Gastroesophageal sphincter (tissue), 4 donors: ENCODE data around the gene ATP5F1D. TPM values are rescaled to one million over a fixed set of nuclear protein-coding genes. Genes with fewer than 3 reads are reported as not detected.
A peak's percentile ranks its signal among the peaks of the same experiment; 100 is the strongest.

Experiments
- ATAC-seq: fragments of 150-250 bp; one replicate; pipeline ENCODE4 v1.9.1; 2016; ENCODE audit warnings: mild to moderate bottlenecking, moderate library complexity
- H3K27ac ChIP-seq, 4 donors: fragments of 200-600 bp; sonication (generic) in 3 of 4; 1 replicate in 3 of 4; 2 replicates in 1 of 4; pipeline ENCODE4 v1.5.1; 2016 to 2019
- H3K27me3 ChIP-seq: fragments of 200-600 bp; sonication (generic); one replicate; pipeline ENCODE4 v1.5.1; 2019
- H3K36me3 ChIP-seq, 2 donors: fragments of 200-600 bp; sonication (generic); one replicate each; pipeline ENCODE4 v1.5.1; 2019; ENCODE audit warnings: control low read depth in 1 of 2
- H3K4me1 ChIP-seq, 3 donors: fragments of 200-600 bp; sonication (generic); 1 replicate in 2 of 3; 2 replicates in 1 of 3; pipeline ENCODE4 v1.5.1; 2016 to 2019; ENCODE audit warnings: control low read depth in 2 of 3
- H3K4me3 ChIP-seq, 2 donors: fragments of 200-600 bp; sonication (generic); one replicate each; pipeline ENCODE4 v1.5.1; 2019; ENCODE audit warnings: mild to moderate bottlenecking in 1 of 2, moderate library complexity in 1 of 2
- H3K9me3 ChIP-seq, 3 donors: fragments of 200-600 bp; sonication (generic); one replicate each; pipeline ENCODE4 v1.5.1; 2017 to 2019; ENCODE audit warnings: control low read depth in 2 of 3
- EP300 ChIP-seq: sonication (generic); formaldehyde crosslinking; IDR thresholded peaks from one replicate; pipeline ENCODE4 v1.6.1; 2017; ENCODE audit warnings: antibody characterized with exemption, mild to moderate bottlenecking
- POLR2A ChIP-seq, 2 donors: fragments of 450-650 bp; IDR thresholded peaks; one replicate each; pipeline ENCODE4 v1.6.1; 2017; ENCODE audit warnings: antibody characterized with exemption in 2 of 2, mild to moderate bottlenecking in 2 of 2, moderate library complexity in 1 of 2
- POLR2AphosphoS5 ChIP-seq: sonication (generic); formaldehyde crosslinking; IDR thresholded peaks from one replicate; pipeline ENCODE4 v1.6.1; 2017; ENCODE audit warnings: antibody characterized with exemption
- WGBS, 2 donors: methylation state at CpG; one replicate each; pipeline ENCODE4 v1.1.5; 2018; ENCODE audit warnings: low coverage in 1 of 2; 5-methylcytosine and 5-hydroxymethylcytosine counted together
- total RNA-seq, 4 donors: library from RNA; depleted of rRNA; stranded (reverse); fragments of >200 nt; gene quantifications; one replicate each; pipeline ENCODE4 v1.1.0, GENCODE V29; 2016
- TF ChIP-seq, protein P1 (sequence below), 4 experiments: fragments of 200-600 bp in 2 of 4; fragments of 450-650 bp in 2 of 4; sonication (generic) in 1 of 4; IDR thresholded peaks; one replicate each; pipeline ENCODE4 v1.5.1; 2017 to 2019; ENCODE audit warnings: antibody characterized with exemption in 4 of 4, mild to moderate bottlenecking in 2 of 4, moderate library complexity in 2 of 4

Gene ATP5F1D
- total RNA-seq, 4 donors from 2014 or later: 62.3 to 116 (median 84.1) TPM

DNA sequence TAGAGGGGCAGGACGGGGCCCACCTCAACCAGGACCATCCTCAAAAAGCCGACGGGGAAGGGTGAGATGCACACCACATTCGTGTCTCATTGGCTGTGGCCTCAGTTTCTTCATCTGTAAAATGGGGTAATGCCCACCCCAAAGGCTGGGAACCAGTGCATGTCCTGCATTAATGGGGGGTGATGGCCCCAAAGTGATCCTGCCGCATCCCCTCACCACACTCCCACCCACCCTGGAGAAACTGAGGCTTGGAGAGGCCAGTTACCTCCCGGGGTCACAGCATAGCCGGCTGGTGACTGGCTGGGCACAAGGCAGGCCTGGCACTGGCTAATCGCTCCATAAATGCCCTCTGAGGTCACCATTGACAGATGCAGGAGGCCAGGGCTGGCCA lies 6.2 kb downstream of the ATP5F1D start:
- Histone ChIP-seq H3K9me3 (no peaks in the 10 kb centered on the region), H3K36me3 (peaks cover 0 to 10% of the 10 kb centered on the region in 2 donors), H3K27ac (peak overlapping the region; percentile 96 to 100 (median 100)), H3K4me3 (peak overlapping the region; percentile 65 to 86), H3K27me3 (no peaks in the 10 kb centered on the region), H3K4me1 (peaks cover 3 to 75% (median 54%) of the 10 kb centered on the region in 3 donors)
- TF ChIP-seq, protein P1, sequence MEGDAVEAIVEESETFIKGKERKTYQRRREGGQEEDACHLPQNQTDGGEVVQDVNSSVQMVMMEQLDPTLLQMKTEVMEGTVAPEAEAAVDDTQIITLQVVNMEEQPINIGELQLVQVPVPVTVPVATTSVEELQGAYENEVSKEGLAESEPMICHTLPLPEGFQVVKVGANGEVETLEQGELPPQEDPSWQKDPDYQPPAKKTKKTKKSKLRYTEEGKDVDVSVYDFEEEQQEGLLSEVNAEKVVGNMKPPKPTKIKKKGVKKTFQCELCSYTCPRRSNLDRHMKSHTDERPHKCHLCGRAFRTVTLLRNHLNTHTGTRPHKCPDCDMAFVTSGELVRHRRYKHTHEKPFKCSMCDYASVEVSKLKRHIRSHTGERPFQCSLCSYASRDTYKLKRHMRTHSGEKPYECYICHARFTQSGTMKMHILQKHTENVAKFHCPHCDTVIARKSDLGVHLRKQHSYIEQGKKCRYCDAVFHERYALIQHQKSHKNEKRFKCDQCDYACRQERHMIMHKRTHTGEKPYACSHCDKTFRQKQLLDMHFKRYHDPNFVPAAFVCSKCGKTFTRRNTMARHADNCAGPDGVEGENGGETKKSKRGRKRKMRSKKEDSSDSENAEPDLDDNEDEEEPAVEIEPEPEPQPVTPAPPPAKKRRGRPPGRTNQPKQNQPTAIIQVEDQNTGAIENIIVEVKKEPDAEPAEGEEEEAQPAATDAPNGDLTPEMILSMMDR (IDR thresholded peaks at IDR 0.05): no peak
- TF ChIP-seq EP300 (no peak), POLR2AphosphoS5 (no peak), POLR2A (IDR thresholded peaks at IDR 0.05) (no peak)
- no peak for ATAC-seq
- WGBS, 2 donors: 52 to 76% methylated on average over 4 of the region's 8 CpGs

DNA sequence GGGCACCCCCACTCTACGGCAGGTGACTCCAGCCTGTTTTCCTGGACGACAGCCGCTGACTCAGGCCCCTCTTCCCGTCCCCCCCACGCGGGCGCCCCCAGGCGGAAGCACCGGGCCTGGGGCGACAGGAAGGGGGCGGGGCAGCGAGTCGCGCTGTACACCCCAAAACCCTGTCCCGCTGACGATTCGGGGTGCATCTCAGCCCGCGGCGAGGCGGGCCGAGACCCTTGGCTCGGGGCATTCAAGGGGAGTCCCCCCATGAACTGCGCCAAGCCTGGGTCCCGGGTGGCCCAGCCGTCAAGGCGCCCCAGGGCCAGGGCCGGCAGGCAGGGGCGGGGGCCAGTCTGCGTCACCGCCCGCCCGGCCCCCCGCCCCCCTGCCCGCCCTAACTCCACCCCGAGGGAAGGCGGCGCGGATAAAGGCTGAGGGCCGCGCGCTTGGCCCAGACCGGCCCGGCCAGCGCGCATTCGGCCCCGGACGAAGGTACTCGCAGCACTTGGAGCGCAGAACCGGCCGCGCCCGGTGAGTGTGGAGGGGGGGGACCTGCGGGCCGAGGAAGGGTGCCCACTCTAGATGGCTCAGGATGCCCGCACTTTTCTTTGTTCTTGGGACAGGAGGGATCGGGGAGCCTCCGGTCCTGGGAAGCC lies 6.7 kb downstream of the ATP5F1D start, which contains the start of gene MIDN:
TSS of gene MIDN (plus strand) at position 445 of the 647 bp plus-strand sequence. CDS start 1,714 bp downstream, outside the sequence.
- TF ChIP-seq POLR2A (IDR thresholded peaks at IDR 0.05) (peak; percentile 93 to 96), EP300 (no peak), POLR2AphosphoS5 (peak; percentile 91)
- TF ChIP-seq, protein P1 (IDR thresholded peaks at IDR 0.05): peak in 2 of 4 experiments; percentile 37 to 49
- Histone ChIP-seq H3K4me1 (peaks cover 3 to 75% (median 49%) of the 10 kb centered on the region in 3 donors), H3K36me3 (peaks cover 0 to 10% of the 10 kb centered on the region in 2 donors), H3K9me3 (no peaks in the 10 kb centered on the region), H3K27me3 (no peaks in the 10 kb centered on the region), H3K4me3 (peak within 1 kb of the TSS; percentile 65 to 86), H3K27ac (peak within 1 kb of the TSS; percentile 96 to 100 (median 100))
- no CpG with 5 or more reads among the region's 60 CpGs for WGBS, 2 donors
- peak; percentile 39 for ATAC-seq

DNA sequence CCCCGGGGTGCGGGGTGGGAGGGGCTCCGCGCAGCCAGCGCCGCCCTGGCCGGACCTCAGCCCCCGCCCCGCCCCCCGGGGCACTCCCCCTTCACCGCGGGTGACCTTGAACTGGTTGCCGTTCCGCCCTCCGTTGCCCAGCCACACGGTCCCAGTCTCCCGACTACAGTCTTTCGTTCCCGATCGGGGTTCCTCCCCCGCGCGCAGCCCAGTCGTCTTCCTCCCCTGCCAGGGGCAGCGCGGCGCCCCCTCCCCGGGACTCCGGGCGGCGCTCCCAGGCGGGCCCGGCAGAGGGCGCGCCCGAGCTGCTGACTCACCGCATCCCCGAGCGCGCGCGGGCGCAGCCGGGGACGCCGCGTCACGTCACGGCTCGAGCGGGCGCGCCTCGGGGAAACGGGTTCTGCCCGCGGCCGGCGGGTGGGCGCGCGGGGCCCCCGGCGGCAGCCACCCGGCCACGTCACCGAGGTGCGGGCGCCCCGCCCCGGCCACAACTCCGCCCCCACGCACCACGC lies 7.3 kb downstream of the ATP5F1D start:
- Histone ChIP-seq H3K4me1 (peaks cover 3 to 75% (median 46%) of the 10 kb centered on the region in 3 donors), H3K36me3 (peaks cover 0 to 12% of the 10 kb centered on the region in 2 donors), H3K27ac (peak overlapping the region; percentile 96 to 100 (median 100)), H3K4me3 (peak overlapping the region; percentile 65 to 86), H3K27me3 (no peaks in the 10 kb centered on the region), H3K9me3 (no peaks in the 10 kb centered on the region)
- ATAC-seq: peak; percentile 22
- WGBS, 2 donors: no CpG with 5 or more reads among the region's 74 CpGs
- TF ChIP-seq POLR2A (IDR thresholded peaks at IDR 0.05): no peak
- TF ChIP-seq, protein P1 (IDR thresholded peaks at IDR 0.05): peak in 3 of 4 experiments; percentile 88 to 99 (median 96)
- TF ChIP-seq EP300: no peak
- no peak for TF ChIP-seq POLR2AphosphoS5

DNA sequence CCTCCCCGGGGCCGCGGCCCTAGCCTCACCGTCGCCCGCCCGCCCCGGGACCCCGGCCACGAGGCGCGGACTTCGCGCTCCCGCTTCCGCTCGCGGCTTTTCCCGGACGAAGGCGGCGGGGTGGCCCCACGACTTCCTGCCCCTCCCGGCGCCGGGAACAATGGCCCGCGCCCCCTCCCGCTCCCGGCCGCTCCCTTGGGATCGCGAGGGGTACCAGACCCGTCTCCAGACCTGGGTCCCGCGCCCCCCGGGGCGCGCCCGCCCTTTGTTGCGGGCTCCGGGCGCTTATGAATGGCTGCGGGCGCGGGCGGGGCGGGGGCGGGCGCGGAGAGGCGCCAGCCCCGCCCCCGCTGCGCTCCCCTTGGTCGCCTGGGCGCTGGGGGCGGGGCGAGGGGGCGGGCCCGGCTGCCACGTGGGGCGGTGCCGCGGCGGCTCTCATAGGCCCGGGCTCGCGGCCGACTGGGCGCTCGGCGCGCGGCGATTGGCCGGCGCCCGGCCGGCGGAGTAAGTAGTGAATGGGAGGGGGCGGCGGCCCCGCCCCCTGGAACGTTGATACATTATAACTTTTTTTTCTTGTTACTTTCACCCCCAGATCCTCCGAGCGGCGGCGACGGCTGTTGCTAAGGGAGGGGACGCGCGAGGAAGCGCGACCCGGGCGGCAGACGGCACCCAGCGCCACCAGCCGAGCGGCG lies 7.9 kb downstream of the ATP5F1D start:
- 0% methylated on average over 2 of the region's 102 CpGs; no CpG with 5 or more reads in 1 of the 2 donors for WGBS, 2 donors
- peak overlapping the region; percentile 78 to 86 for H3K4me3 ChIP-seq
- TF ChIP-seq, protein P1 (IDR thresholded peaks at IDR 0.05): no peak
- TF ChIP-seq POLR2AphosphoS5 (peak; percentile 97), POLR2A (IDR thresholded peaks at IDR 0.05) (peak; percentile 87 to 94), EP300 (peak; percentile 33)
- H3K36me3 ChIP-seq: peaks cover 0 to 18% of the 10 kb centered on the region in 2 donors
- H3K27ac ChIP-seq: peak overlapping the region; percentile 96 to 100 (median 100)
- H3K27me3 ChIP-seq: no peaks in the 10 kb centered on the region
- peaks cover 3 to 75% (median 46%) of the 10 kb centered on the region in 3 donors for H3K4me1 ChIP-seq
- H3K9me3 ChIP-seq: no peaks in the 10 kb centered on the region
- peak; percentile 44 for ATAC-seq
